ENCODE results near the gene IL16. TPM values are rescaled to one million over a fixed set of nuclear protein-coding genes. Genes with fewer than 3 reads are reported as not detected.

The IL16 gene
- total RNA-seq, 1 experiment from 2014 or later: 0.81 TPM

DNA sequence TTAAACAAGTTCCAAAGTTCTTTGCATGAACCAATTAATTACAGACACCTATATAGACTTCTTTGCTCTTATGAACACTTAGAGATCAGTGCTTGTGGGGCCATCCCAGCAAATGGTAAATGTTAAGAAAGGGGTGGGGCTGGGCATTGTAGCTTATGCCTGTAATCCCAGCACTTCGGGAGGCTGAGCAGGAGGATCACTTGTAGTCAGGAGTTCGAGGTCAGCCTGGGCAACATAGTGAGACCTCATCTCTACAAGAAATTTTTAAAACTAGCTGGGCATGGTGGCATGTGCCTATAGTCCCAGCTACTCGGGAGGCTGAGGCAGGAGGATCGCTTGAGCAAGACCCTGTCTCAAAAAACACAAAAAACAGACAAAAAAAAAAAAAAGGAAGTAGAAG is 146.7 kb downstream of the IL16 start:
- intact Hi-C loops (cut with micrococcal nuclease): no loop called here
- Histone ChIP-seq H3K4me3 (replicated peaks in 1 of 2; ENCODE audit: low read depth in 1 of 2, low read length in 2 of 2) (no peak overlapping the region), H3K4me1 (ENCODE audit: control insufficient read depth in 1 of 2, insufficient read depth in 2 of 2, low read length in 2 of 2) (peaks cover 7 to 10% of the 10 kb centered on the region in 2 experiments), H3K79me2 (ENCODE audit: insufficient read depth, low read length) (no peaks in the 10 kb centered on the region), H3K9ac (ENCODE audit: low read length) (no peak overlapping the region), H3K27me3 (ENCODE audit: insufficient read depth, low read length) (no peaks in the 10 kb centered on the region), H4K20me1 (ENCODE audit: insufficient read depth) (no peaks in the 10 kb centered on the region), H3K27ac (ENCODE audit: low read depth, low read length) (no peak overlapping the region), H3K9me2 (ENCODE audit: insufficient read depth) (no peaks in the 10 kb centered on the region), H3K36me3 (ENCODE audit: control insufficient read depth in 1 of 2, insufficient read depth in 2 of 2, low read length in 2 of 2) (no peaks in the 10 kb centered on the region), H3K9me3 (ENCODE audit: control insufficient read depth in 1 of 2, insufficient read depth in 1 of 2, low read depth in 1 of 2, low read length in 2 of 2) (no peaks in the 10 kb centered on the region), H2AFZ (ENCODE audit: low read depth, low read length, poor library complexity, severe bottlenecking) (no peak overlapping the region), H3K4me2 (ENCODE audit: low read length) (no peak overlapping the region)
- ATAC-seq (no peak), DNase-seq (ENCODE audit: low read depth, low spot score) (no peak)
- ChIA-PET CTCF (interaction anchor here (0.9 to 2.1 kb wide), 2 partner anchors 68 to 77 kb away, joined by 3 to 4 read pairs; no protein-coding TSS in a partner anchor), POLR2A (no interaction called here), RAD21 (ENCODE audit: low non-redundant PET in 1 of 2, low total read pairs in 2 of 2, uncharacterized antibody in 2 of 2, unreplicated experiment in 2 of 2) (no interaction called here)
- TF ChIP-seq POLR2AphosphoS5 (IDR thresholded peaks at IDR 0.05; ENCODE audit: low read depth, low read length) (no peak), JUND (IDR thresholded peaks at IDR 0.05) (no peak), ATF3 (IDR thresholded peaks at IDR 0.05) (no peak), POLR2A (IDR thresholded peaks at IDR 0.05; ENCODE audit: borderline replicate concordance, extremely low read depth, insufficient read depth, insufficient read length) (no peak), RAD21 (IDR thresholded peaks at IDR 0.05; ENCODE audit: low read depth) (no peak), FOSL1 (IDR thresholded peaks at IDR 0.05; ENCODE audit: low read depth) (no peak), EZH2 (IDR thresholded peaks at IDR 0.05) (no peak), TCF7L2 (IDR thresholded peaks at IDR 0.05; ENCODE audit: borderline replicate concordance, extremely low read depth, insufficient read depth, insufficient read length) (no peak), ELF1 (IDR thresholded peaks at IDR 0.05; ENCODE audit: borderline replicate concordance, low read depth) (no peak), CEBPB (IDR thresholded peaks at IDR 0.05; ENCODE audit: low read depth) (no peak), EGR1 (IDR thresholded peaks at IDR 0.05; ENCODE audit: low read depth) (no peak), CBX3 (IDR thresholded peaks at IDR 0.05; ENCODE audit: low read depth) (no peak), ZNF274 (IDR thresholded peaks at IDR 0.05; ENCODE audit: low read depth, low read length) (no peak), YY1 (IDR thresholded peaks at IDR 0.05; ENCODE audit: extremely low read depth, insufficient replicate concordance, low read depth, low read length) (no peak), ZFX (IDR thresholded peaks at IDR 0.05) (no peak), EZH2phosphoT487 (IDR thresholded peaks at IDR 0.05; ENCODE audit: borderline replicate concordance) (no peak), SRF (IDR thresholded peaks at IDR 0.05; ENCODE audit: low read depth) (no peak)
- TF ChIP-seq, protein P1, sequence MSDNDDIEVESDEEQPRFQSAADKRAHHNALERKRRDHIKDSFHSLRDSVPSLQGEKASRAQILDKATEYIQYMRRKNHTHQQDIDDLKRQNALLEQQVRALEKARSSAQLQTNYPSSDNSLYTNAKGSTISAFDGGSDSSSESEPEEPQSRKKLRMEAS (IDR thresholded peaks at IDR 0.05): no peak
- TF ChIP-seq, protein P2, sequence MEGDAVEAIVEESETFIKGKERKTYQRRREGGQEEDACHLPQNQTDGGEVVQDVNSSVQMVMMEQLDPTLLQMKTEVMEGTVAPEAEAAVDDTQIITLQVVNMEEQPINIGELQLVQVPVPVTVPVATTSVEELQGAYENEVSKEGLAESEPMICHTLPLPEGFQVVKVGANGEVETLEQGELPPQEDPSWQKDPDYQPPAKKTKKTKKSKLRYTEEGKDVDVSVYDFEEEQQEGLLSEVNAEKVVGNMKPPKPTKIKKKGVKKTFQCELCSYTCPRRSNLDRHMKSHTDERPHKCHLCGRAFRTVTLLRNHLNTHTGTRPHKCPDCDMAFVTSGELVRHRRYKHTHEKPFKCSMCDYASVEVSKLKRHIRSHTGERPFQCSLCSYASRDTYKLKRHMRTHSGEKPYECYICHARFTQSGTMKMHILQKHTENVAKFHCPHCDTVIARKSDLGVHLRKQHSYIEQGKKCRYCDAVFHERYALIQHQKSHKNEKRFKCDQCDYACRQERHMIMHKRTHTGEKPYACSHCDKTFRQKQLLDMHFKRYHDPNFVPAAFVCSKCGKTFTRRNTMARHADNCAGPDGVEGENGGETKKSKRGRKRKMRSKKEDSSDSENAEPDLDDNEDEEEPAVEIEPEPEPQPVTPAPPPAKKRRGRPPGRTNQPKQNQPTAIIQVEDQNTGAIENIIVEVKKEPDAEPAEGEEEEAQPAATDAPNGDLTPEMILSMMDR (IDR thresholded peaks at IDR 0.05 in 2 of 3, conservative IDR thresholded peaks at IDR 0.05 in 1 of 3; ENCODE audit: borderline replicate concordance in 1 of 3, insufficient read depth in 1 of 3, low read depth in 2 of 3, low read length in 2 of 3): no peak
- TF ChIP-seq, protein P3, sequence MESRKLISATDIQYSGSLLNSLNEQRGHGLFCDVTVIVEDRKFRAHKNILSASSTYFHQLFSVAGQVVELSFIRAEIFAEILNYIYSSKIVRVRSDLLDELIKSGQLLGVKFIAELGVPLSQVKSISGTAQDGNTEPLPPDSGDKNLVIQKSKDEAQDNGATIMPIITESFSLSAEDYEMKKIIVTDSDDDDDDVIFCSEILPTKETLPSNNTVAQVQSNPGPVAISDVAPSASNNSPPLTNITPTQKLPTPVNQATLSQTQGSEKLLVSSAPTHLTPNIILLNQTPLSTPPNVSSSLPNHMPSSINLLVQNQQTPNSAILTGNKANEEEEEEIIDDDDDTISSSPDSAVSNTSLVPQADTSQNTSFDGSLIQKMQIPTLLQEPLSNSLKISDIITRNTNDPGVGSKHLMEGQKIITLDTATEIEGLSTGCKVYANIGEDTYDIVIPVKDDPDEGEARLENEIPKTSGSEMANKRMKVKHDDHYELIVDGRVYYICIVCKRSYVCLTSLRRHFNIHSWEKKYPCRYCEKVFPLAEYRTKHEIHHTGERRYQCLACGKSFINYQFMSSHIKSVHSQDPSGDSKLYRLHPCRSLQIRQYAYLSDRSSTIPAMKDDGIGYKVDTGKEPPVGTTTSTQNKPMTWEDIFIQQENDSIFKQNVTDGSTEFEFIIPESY (IDR thresholded peaks at IDR 0.05; ENCODE audit: extremely low read depth, insufficient replicate concordance, low read length): no peak
- no TSS peak for BruUV-seq (replicated peaks)

All from HCT116 (cell line).